ENCODE measurements around the gene AQP9.
"Not testable (repeated sequence)": the region's sequence is repeated elsewhere in the genome, so short reads cannot be mapped to it uniquely, and the experiment has no call there.

Gene AQP9

GRCh38 chr15:58206151-58206550, 68.0 kb downstream of the AQP9 start:
- Histone ChIP-seq H3K4me2 (no peak overlapping the region), H3K4me1 (peaks cover 0 to 34% (median 0%) of the 10 kb centered on the region in 10 experiments; a peak in 8 of 20 replicates), H4K20me1 (no peaks in the 10 kb centered on the region), H3K9ac (no peak overlapping the region), H3K9me3 (replicated peaks in 1 of 11) (no peaks in the 10 kb centered on the region; a peak in 1 of 22 replicates), H3K27me3 (no peaks in the 10 kb centered on the region), H3K4me3 (no peak overlapping the region), H3K36me3 (no peaks in the 10 kb centered on the region), H3K27ac (no peak overlapping the region)
- no peak for TF ChIP-seq Cebpa-rat (IDR thresholded peaks at IDR 0.05)

DNA sequence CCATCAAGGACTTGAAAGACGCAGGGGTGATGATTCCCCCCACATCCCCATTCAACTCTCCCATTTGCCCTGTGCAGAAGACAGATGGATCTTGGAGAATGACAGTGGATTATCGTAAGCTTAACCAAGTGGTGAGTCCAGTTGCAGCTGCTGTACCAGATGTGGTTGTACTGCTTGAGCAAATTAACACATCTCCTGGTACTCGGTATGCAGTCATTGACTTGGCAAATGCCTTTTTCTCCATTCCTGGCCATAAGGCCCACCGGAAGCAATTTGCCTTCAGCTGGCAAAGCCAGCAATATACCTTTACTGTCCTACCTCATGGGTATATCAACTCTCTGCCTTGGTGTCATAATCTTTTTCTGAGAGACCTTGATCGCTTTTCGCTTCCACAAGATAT, 70.0 kb downstream of the AQP9 start:
- H3K4me3 ChIP-seq; H4K20me1 ChIP-seq; H3K27me3 ChIP-seq; H3K36me3 ChIP-seq; H3K9ac ChIP-seq; H3K27ac ChIP-seq; H3K9me3 ChIP-seq (replicated peaks in 1 of 11): not testable (repeated sequence)
- Histone ChIP-seq H3K4me1 (peaks cover 0 to 38% (median under 1%) of the 10 kb centered on the region in 10 experiments; a peak in 8 of 20 replicates), H3K4me2 (peak overlapping the region in 2 of 11 experiments; percentile 53 to 57; a peak in 1 of 22 replicates)

DNA sequence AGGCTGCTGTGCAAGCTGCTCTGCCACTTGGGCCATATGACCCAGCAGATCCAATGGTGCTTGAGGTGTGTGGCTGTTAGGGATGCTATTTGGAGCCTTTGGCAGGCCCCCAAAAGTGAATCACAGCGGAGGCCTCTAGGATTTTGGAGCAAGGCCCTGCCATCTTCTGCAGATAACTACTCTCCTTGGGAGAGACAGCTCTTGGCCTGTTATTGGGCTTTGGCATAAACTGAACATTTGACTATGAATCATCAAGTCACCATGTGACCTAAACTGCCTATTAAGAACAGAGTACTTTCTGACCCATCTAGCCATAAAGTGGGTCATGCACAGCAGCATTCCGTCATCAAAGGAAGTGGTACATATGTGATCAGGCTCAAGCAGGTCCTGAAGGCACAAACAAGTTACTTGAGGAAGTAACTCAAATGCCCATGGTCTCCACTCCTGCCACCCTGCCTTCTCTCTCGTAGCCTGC, 70.9 kb downstream of the AQP9 start:
- H4K20me1 ChIP-seq; H3K9me3 ChIP-seq (replicated peaks in 1 of 11); H3K4me3 ChIP-seq; H3K9ac ChIP-seq; H3K27me3 ChIP-seq; H3K36me3 ChIP-seq: not testable (repeated sequence)
- Histone ChIP-seq H3K27ac (peak overlapping the region in 3 of 11 experiments; percentile 29 to 60 (median 50); a peak in 6 of 22 replicates), H3K4me2 (peak overlapping the region in 3 of 11 experiments; percentile 31 to 57 (median 53); a peak in 5 of 22 replicates), H3K4me1 (peaks cover 0 to 40% (median 5%) of the 10 kb centered on the region in 10 experiments; a peak in 9 of 20 replicates)

DNA sequence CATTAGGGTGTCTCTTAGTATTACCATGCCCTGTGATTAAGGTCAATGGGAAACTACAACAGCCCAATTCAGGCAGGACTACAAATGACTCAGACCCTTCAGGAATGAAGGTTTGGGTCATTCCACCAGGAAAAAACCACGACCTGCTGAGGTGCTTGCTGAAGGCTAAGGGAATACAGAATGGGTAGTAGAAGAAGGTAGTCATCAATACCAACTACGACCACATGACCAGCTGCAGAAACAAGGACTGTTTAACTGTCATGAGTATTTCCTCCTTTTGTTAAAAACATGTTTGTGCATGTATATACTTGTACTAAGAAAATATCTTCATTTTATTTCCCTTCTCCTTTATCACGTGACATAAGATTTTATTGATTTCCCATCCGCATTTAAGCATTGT, 71.8 kb downstream of the AQP9 start:
- Histone ChIP-seq H3K4me1 (peaks cover 0 to 50% (median 5%) of the 10 kb centered on the region in 10 experiments; a peak in 9 of 20 replicates), H3K4me2 (peak overlapping the region in 1 of 11 experiments; percentile 53; a peak in 3 of 22 replicates)
- not testable (repeated sequence) for H3K27me3 ChIP-seq; H3K36me3 ChIP-seq; H4K20me1 ChIP-seq; H3K4me3 ChIP-seq; H3K27ac ChIP-seq; H3K9me3 ChIP-seq (replicated peaks in 1 of 11); H3K9ac ChIP-seq

GRCh38 chr15:58212909-58213526, 74.8 kb downstream of the AQP9 start:
- Histone ChIP-seq H3K4me1 (peaks cover 0 to 52% (median 5%) of the 10 kb centered on the region in 10 experiments; a peak in 9 of 20 replicates), H3K36me3 (no peaks in the 10 kb centered on the region), H3K9ac (no peak overlapping the region), H3K4me2 (peak overlapping the region in 3 of 11 experiments; percentile 63 to 69 (median 69); a peak in 7 of 22 replicates), H4K20me1 (no peaks in the 10 kb centered on the region), H3K27me3 (no peaks in the 10 kb centered on the region), H3K9me3 (replicated peaks in 1 of 11) (no peaks in the 10 kb centered on the region; a peak in 1 of 22 replicates), H3K4me3 (no peak overlapping the region), H3K27ac (peak overlapping the region in 4 of 11 experiments; percentile 1 to 26 (median 12); a peak in 5 of 22 replicates)
- no peak for TF ChIP-seq Cebpa-rat (IDR thresholded peaks at IDR 0.05)

GRCh38 chr15:58213587-58214338, 75.6 kb downstream of the AQP9 start:
- Histone ChIP-seq H3K9me3 (replicated peaks in 1 of 11) (no peaks in the 10 kb centered on the region), H3K9ac (no peak overlapping the region), H3K27me3 (no peaks in the 10 kb centered on the region), H3K36me3 (no peaks in the 10 kb centered on the region), H3K27ac (peak overlapping the region in 1 of 11 experiments; percentile 7; a peak in 1 of 22 replicates), H3K4me1 (peaks cover 0 to 44% (median 5%) of the 10 kb centered on the region in 10 experiments; a peak in 9 of 20 replicates), H4K20me1 (no peaks in the 10 kb centered on the region), H3K4me3 (no peak overlapping the region), H3K4me2 (peak overlapping the region in 4 of 11 experiments; percentile 27 to 69 (median 66); a peak in 9 of 22 replicates)
- no peak for TF ChIP-seq Cebpa-rat (IDR thresholded peaks at IDR 0.05)

- Histone ChIP-seq H3K4me2 (peak overlapping the region in 4 of 11 experiments; percentile 27 to 69 (median 66); a peak in 7 of 22 replicates), H3K36me3 (no peaks in the 10 kb centered on the region), H4K20me1 (no peaks in the 10 kb centered on the region), H3K9ac (no peak overlapping the region), H3K4me3 (no peak overlapping the region), H3K27ac (peak overlapping the region in 1 of 11 experiments; percentile 17; a peak in 1 of 22 replicates), H3K27me3 (no peaks in the 10 kb centered on the region), H3K9me3 (replicated peaks in 1 of 11) (peaks cover 0 to 6% (median 5%) of the 10 kb centered on the region in 11 experiments; a peak in 18 of 22 replicates), H3K4me1 (peaks cover 0 to 34% (median 5%) of the 10 kb centered on the region in 10 experiments; a peak in 9 of 20 replicates)
- TF ChIP-seq Cebpa-rat (IDR thresholded peaks at IDR 0.05), result no peak
Observed at GRCh38 chr15:58214591-58215340, 76.6 kb downstream of the AQP9 start.

GRCh38 chr15:58217460-58217859, 79.3 kb downstream of the AQP9 start:
- Histone ChIP-seq H3K36me3 (no peaks in the 10 kb centered on the region), H3K4me1 (peaks cover under 1 to 30% (median 6%) of the 10 kb centered on the region in 10 experiments; a peak in 14 of 20 replicates), H3K4me3 (no peak overlapping the region), H3K27me3 (no peaks in the 10 kb centered on the region), H4K20me1 (no peaks in the 10 kb centered on the region), H3K9me3 (replicated peaks in 1 of 11) (peaks cover 0 to 15% (median 10%) of the 10 kb centered on the region in 11 experiments; a peak in 18 of 22 replicates), H3K27ac (no peak overlapping the region), H3K9ac (no peak overlapping the region), H3K4me2 (no peak overlapping the region)
- TF ChIP-seq Cebpa-rat (IDR thresholded peaks at IDR 0.05), result no peak

Measured in BLaER1 treated with 17β-estradiol and CSF1 and Interleukin-3, amounts not matched to agents 10 nM and 100 nM (cell line).